ENCODE measurements around the gene TAF3.

The TAF3 gene

DNA sequence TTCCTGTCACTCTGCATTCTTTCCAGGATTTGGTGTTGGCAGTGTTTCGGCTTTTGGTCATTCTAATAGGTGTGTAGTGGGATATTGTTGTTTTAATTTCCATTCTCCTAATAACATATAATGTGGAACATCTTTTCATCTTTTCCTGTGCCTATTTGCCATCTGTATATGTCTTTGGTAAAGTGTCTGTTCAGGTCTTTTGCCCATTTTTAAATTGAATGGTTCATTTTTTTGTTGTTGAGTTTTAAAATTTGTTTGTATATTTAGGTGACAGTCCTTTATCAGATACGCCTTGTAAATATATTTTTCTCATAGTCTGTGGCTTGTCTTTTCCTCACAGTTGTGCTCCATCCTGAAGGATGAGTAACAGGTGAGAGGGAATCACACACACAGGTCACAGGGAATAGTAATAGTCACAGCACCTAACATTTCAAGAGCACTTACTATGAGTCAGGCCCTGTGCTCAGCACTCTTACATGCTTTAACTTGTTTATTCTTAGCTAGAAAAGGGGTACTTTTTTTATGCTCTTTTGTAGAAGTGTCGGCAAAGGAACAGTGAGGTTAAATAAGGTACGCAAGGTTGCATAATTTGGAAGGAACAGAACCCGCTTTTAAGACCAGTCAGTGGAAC lies 119.1 kb downstream of the TAF3 start:
- no peak for DNase-seq (ENCODE audit: low read depth in 2 of 2)

DNA sequence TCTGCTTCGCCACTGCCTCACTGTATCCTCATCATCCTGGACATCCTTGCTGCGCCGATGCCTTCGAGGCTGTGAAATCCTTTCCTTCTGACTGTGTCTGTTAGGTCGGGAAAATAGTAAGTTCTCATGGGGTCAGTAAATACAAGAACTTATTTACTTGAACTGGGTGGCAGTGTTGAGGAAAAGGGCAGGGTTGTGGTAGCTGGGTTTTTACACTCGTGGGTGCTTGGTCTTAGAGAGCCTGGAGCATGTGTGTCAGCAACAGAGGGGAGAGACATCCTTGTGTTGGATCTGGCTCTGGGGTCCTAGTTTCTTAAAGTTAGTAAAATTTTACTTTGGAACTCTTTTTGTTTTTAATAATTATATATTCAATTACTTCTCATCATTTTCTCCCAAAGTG lies 123.3 kb downstream of the TAF3 start:
- DNase-seq (ENCODE audit: low read depth in 2 of 2) = no peak

DNA sequence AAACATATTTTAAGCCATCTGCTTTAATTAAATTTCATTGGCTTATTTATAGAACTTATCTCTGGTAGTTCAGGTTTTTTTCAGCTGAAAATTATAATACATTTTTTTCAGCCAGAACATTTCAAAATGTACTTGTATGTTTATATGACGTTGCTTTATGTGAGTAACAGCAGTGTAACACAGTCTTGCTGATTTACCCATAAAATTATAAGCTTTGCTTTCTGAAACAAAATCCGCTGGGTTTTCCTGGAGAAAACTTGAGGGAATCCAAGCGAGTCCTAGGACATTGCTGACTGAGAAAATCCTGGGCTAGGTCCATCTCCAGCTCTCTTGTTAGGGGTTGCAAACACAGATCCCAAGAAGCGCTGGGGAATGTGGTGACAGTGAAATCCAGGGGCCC lies 124.0 kb downstream of the TAF3 start:
- DNase-seq (ENCODE audit: low read depth in 2 of 2) = no peak

DNA sequence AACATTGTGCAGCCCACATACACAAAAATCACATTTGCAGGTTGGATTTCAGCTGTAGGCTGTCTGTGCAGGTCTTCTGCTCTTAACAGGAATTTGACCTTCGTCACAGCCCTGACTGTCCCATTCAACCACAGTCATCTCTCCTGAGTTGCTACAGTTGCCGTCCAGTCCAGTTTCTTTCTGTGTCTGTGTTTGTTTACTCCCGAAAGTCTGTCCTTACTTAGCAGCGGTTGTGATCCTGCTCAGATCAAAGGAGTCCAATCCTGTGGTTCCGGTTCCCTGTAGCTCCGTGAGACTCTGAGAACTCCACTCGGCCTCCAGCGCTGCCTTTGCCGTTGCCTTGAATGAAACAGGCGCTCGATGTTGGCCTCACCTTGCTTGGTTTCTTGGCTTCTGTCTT lies 124.6 kb downstream of the TAF3 start:
- DNase-seq (ENCODE audit: low read depth in 2 of 2) = no peak

DNA sequence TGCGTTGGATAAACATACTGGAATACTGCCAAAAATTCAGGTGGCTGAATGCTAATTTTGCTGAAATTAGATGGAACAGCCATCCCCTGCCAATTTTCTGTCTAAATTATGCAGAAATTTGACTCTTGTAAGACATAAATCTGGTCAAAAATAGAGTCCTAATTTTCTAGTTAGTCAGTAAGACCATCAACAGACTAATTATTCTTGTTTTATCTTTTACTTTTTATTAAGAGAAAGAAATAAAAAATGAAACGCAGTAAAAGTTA lies 125.8 kb downstream of the TAF3 start:
- no peak for DNase-seq (ENCODE audit: low read depth in 2 of 2)

DNA sequence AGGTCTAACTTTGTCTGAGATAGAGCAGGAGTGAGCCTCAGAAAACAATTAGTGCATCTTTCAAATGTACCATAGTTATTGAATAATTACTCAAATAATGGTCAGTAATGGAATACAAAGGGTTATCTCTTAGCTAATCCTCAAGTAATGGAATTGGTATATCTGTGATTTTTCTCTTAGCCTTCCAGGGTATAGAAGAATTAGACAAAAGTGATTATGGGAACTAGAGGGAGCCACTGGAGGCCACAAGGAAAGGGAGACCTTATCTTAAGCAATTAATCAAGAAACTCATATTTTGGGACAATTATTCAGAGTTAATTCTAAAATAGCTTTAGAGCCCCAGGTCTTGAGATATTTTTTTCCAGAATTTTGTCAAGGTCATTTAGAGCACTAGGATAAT lies 126.2 kb downstream of the TAF3 start:
- no peak for DNase-seq (ENCODE audit: low read depth in 2 of 2)

DNA sequence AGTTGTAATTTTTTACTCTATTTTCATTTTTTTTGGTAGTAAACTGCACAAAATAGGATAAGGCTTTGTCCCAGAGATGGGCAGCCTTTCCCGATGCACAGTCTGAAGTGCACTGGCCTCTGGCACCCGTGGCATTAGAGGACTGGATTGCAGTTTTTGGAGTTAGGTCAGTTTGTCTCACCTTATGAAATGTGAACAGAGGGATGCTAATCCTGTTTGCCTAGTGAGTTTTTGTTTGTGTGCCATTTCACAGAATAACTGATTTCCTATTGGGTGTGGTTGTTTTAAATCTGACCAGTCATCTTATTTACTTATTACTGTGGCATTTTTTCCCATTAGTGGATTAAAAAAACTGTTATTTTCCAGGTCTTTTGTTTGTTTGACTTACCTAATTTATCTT lies 126.7 kb downstream of the TAF3 start:
- DNase-seq (ENCODE audit: low read depth in 2 of 2) = no peak

DNA sequence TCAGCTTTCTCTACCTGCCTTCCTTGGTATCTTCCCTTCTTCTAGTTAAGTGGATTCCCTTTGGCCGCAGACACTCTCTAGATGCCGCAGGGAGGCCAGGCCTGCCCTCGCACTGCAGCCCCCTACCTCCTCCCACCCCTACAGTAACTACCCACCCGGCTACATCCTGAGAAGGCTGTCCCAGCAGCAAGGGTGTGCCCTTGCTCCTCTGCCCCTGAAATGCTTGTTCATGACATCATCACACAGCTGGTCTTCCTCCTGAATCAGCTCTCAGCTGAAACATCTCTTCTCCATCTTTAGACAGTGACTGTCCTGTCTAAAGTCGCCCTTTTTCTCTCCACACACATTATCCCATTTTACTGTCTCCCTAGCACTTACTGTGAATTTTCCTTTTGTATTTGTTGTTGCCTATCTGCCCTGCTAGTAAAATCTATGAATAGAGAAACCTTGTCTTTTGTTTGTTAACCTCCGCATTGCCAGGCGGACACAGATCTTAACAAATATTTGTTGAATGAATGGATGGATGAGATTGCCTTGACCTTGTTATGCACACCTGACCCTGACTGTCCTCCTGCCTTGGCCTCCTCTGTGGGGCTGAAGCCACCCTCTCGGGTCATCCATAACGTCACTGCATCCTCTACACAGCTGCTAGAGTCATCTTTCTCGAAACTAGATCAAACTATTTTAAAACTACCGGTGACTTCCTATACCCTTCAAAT lies 127.3 kb downstream of the TAF3 start:
- no peak for DNase-seq (ENCODE audit: low read depth in 2 of 2)

DNA sequence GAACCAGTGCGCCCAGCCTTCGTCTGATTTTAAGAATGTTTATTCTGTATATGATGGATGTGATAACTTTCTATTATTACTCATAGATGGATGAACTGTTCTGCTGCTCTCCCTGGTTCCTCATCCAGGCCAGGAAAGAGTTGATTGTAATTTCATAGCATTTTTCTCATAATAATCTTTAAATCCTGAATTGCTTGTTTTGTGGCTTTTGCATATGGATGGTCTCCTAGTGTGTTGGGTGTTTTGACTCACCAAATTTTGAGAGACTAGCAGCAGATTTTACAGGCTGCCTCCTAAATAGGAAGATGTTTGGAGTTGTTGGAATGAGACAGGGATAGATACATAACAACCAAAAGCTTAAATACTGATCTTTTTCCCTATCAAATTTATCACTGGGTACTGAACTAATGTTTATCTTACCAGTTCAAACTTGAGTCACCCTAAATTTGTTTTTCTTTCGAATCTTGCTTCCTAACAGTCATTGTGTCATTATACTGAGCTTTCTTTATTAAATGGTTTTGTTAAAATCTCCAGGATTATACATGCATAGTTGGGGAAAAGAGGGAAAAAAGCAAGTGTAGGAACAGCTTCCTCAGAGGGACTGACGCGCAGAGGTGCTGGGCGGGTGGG lies 130.2 kb downstream of the TAF3 start:
- no peak for DNase-seq (ENCODE audit: low read depth in 2 of 2)

DNA sequence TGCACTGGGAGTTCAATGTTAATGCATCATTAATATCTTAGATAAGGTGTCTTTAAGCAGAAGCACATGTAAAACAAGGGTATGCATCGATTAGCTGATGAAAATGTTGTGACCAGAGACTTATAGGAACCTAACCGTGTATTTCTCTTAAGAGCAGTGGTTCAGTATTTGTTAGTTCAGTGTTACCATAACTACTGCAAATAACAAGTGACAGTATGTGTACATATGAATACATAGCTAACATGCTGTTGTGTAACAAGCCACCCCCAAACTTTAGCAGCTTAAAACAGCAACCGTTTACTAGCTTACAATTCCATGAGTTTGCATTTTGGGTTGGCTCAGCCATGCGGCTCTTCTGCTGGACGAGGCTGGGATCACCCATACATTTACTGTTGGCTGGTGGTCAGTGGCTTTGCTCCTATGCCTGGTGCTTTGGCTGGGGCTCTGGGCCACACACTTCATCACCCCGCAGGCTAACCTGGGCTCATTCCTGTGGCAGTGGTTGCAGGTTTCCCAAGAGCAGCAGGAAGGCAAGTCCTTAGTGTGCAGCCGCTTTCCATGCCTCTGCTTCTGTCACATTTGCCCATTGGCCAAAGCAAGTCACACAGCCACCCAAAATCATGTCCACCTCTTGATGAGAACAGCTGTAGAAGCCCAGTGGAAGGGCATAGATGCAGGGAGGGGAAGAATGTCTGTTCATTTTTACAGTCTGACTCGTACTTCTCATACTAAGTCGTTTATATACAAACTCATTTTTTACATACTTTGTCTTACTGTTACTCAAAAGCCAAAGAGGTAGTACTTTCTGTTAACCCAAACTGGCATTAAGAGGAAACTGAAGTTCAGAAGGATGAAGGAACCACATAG lies 132.9 kb downstream of the TAF3 start:
- DNase-seq (ENCODE audit: low read depth in 2 of 2) = no peak

DNA sequence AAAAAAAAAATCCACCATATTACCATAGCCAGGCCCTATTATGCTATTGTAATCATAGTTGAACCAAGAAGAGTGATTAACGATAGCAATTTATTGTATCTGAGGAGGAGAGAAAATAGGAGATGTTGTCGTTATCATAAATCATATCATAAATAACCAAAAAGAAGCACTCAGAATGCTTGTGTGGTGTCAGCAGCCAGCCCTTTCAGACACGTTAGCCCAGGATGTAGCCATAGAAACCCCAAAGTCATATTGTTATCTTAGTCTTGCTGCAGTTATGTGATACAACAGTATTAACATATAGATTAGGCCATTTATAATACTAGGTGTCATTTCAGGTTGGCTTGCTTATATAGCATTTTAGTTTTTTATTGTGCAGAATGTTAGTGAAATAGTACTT lies 134.0 kb downstream of the TAF3 start:
- DNase-seq (ENCODE audit: low read depth in 2 of 2) = no peak

DNA sequence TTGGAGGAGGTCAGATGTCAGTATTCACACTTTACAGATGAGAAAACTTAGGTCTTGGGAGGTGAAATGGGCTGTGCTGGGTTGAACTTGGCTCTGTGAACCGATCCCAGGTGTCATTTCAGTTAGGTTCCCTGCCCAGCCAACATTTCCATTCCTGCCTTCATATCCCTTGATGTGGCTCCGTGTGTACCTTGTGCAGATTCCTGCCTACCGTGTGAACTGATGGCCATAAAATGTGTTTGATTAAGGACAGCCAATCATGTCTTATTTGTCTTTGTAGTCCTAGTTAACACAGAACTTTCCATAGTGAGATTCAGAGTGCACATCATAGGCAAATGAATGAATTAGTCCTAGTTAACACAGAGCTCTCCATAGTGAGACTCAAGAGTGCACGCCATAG lies 135.1 kb downstream of the TAF3 start:
- DNase-seq (ENCODE audit: low read depth in 2 of 2) = no peak

DNA sequence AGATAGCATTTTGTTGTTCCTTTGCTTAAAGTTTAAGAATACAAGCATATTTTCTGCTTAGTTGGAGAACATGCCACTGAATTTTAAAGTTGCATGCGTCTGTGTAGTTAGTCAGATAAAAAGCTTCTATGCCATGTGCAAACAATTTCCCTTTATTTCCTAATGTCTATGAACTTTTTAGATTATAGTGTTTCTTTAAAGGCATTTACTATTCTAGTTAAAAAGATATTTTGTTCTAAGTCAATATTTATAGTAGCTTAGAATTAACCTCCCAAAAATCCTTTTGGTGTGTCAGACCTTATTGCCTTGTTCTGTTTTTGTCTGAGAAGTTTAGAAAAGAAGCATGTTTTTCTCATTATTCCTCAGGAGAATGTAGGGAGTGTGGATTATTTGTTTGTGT lies 137.1 kb downstream of the TAF3 start:
- DNase-seq (ENCODE audit: low read depth in 2 of 2) = no peak

DNA sequence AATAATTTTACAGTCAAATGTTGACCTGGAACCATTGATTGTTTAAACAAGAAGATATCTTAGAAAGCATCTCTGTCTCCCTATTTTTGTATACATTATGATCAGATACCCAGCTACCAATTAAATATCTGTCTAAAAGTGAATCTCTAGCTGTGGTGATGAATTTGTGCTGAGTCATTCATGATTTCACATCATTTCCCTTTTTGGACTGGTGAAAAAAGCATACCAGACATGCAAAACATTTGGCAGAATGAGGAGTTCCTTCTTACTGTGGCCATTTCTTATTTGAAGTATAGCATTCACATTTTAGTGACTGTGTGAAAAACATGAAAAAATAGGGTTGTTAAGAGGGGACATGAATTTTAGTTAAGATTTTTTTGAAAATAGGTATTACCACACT lies 138.2 kb downstream of the TAF3 start:
- DNase-seq (ENCODE audit: low read depth in 2 of 2) = no peak

DNA sequence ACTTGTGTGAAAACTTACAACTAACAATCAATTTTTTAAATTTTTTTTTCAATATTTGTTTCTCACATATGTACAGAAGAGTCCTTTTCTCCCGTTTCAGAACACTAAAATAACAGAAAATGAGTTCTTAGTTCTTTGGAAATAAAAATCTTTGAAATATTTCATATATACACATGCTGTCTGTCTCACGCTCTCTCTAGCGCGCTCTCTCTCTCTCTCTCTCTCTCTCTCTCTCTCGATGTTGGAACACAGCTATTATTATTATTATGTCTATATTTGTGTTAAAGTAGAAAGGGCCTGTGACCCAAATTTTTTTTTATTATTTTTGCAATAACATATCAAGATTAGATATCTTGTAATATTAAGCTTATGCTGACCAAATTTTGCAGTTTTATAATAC lies 139.3 kb downstream of the TAF3 start:
- DNase-seq (ENCODE audit: low read depth in 2 of 2) = no peak

DNA sequence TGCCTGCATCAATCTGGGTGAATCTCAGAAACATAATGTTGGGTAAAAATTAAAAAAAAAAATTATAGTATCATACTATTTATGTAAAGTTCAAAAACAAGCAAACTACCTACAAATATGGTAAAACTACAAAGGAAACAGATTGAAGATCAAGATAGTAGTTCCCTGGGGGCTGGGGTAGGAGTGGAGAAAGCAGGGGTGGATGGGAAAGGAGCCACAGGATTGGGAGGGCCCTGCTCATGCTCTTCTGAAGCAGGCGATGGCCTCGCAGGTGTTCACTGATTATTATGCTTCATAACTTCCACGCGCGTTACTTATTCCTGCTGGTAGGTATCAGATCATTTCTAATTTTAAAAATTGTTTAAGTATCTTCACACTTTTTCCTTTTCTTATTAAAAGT lies 140.1 kb downstream of the TAF3 start:
- DNase-seq (ENCODE audit: low read depth in 2 of 2) = no peak

DNA sequence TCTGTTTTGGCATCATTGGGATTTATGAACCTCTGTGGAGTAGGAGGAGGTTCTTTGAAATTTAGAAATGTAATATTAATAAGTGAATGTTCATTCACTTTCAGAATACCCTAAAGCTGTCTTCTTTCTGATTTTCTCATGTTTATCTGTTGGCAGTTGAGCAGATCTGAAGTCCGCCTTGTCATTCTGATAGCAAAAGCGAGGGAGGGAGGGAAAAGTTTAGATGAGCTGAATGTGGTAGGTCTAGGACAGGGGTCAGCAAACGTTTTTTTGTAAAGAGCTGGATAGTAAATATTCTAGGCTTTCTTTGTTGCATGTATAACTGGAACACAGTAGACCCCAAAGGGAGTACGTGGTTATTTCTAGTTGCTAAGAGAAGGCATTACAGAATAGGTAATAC lies 141.8 kb downstream of the TAF3 start:
- DNase-seq (ENCODE audit: low read depth in 2 of 2) = no peak

DNA sequence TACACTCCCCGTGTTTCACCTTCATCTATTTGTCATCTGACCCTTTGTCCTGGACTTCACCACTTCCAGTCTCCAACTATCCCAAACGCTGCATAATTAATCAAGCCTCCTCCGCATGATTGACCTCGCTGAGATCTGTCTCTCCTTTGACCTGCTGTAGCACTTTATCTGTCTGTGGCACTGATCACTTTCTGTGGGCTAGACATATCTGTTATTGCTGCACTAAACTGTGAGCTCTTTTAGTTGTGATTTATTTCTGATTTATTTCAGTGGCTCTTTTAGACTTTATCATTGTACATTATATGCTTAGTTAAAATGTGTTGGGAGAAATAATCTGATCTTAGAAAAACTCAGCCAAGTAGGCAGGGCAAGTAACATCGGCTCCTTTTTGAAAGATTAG lies 144.3 kb downstream of the TAF3 start:
- no peak for DNase-seq (ENCODE audit: low read depth in 2 of 2)

DNA sequence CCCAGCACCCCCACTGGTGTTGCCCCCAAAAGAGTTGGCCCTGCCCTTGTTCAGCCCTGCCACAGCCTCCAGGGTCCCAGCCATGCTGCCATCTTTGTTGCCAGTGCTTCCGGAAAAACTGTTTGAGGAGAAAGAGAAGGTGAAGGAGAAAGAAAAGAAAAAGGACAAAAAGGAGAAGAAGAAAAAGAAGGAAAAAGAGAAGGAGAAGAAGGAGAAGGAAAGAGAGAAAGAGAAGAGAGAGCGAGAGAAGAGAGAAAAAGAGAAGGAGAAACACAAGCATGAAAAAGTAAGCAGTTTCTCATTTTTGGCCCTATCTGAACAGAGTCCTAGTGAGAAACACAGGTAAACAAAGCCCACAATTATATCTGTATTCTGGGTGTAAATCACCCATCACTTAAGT lies 147.2 kb downstream of the TAF3 start:
- no peak for DNase-seq (ENCODE audit: low read depth in 2 of 2)

DNA sequence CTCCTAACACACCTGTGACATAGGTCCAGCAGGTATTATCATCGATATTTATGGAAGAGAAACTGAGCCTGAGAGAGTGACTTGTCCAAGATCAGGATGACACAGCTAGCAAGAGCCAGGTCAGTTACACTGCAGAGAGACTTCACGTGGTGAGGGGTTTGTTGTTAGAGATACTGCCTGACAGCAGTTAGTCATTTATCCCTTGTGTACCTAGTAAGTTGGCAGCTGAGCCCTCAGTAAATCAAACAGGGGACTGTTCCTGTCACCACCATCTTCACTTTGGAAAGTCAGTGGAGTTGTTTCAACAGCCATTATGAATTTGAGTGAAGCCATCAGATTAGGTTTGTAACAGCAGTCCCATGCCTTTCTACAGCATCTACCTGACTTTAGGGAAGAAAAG lies 148.7 kb downstream of the TAF3 start:
- no peak for DNase-seq (ENCODE audit: low read depth in 2 of 2)

DNA sequence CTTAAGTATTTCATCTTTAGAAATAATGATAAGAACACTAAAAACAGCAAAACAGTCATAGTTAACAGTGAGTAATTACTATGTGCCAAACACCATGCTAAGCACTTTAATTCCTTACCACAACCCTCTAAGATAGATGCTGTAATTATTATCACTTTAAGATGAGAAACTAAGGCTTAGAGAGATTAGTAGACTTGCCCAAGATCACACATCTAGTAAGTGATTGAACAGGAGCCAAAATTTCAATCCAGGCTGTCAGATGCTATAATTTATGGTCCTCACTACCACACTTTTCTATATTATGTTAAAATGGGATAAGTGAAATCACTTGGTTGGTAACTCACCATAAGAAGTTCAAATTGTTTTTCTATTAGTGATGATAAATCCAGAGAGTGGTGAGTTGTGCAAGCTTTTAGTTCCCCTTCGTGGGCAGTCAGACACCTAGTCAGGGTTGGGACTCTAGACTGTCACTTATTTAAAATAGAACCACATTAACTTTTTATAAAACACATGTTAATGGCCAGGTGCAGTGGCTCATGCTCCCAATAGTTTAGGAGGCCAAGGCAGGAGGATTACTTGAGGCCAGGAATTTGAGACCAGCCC lies 150.3 kb downstream of the TAF3 start:
- DNase-seq (ENCODE audit: low read depth in 2 of 2) = no peak

DNA sequence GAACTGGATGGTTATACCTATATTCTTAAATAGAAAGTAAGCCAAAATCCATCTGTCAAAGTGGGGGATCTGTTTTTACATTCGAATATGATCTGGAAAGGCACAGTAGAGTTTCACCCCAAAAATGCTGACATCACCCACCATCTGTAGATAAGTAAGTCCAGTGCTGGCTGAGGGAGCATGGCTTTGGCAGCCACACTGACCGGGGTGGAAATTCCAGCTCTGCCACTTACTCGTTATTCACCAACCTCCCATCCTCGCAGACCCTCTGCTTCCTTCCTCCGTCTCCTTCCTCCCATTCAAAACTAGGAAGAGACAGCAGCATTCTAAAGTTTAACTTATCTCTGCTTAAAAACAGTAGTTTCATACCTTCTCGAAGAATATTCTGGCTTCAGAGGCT lies 151.3 kb downstream of the TAF3 start:
- no peak for DNase-seq (ENCODE audit: low read depth in 2 of 2)

Measured in stimulated activated CD4-positive, alpha-beta T cell treated with anti-CD3 and anti-CD28 coated beads, Interleukin-15, amount 100 ng/mL, for 48 hours (primary cell).